ENCODE measurements around the gene GNAI3.

DNA sequence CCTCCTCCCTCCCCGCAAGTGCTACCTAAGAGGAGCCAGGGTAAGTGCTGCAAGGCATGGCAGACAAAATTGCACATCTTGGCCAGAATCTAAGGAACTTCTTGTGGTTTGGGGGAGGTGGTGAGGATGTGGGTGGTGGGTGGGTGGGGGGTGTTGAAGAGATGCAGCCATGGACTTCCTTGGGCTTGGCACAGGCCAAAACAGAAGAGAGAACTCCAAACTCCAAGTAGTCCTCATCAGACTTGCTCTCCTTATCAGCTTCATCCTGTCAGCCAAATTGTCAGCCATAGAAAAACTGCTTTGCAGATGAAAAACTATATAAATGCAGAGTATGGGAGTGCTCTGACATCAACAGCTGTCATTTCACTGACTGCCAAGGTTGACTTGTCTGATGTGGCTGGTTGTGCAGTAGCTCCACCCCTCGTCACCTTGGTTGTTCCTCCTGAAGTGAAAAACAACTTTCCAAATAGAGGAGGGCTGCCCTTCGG is 46.0 kb upstream of the GNAI3 start:
- TF ChIP-seq, protein P1, sequence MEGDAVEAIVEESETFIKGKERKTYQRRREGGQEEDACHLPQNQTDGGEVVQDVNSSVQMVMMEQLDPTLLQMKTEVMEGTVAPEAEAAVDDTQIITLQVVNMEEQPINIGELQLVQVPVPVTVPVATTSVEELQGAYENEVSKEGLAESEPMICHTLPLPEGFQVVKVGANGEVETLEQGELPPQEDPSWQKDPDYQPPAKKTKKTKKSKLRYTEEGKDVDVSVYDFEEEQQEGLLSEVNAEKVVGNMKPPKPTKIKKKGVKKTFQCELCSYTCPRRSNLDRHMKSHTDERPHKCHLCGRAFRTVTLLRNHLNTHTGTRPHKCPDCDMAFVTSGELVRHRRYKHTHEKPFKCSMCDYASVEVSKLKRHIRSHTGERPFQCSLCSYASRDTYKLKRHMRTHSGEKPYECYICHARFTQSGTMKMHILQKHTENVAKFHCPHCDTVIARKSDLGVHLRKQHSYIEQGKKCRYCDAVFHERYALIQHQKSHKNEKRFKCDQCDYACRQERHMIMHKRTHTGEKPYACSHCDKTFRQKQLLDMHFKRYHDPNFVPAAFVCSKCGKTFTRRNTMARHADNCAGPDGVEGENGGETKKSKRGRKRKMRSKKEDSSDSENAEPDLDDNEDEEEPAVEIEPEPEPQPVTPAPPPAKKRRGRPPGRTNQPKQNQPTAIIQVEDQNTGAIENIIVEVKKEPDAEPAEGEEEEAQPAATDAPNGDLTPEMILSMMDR (IDR thresholded peaks at IDR 0.05; ENCODE audit: insufficient read depth, low read length, poor library complexity, severe bottlenecking), result no peak
- TF ChIP-seq EZH2phosphoT487 (conservative IDR thresholded peaks at IDR 0.05; ENCODE audit: low read length), result no peak

Data from SU-DHL-6 (cell line).